ENCODE measurements around the gene SETD1A.

GRCh38 chr16:31010585-31011325 is 53.2 kb downstream of the SETD1A start, which contains the start of gene STX1B:
- TF ChIP-seq, protein P1, sequence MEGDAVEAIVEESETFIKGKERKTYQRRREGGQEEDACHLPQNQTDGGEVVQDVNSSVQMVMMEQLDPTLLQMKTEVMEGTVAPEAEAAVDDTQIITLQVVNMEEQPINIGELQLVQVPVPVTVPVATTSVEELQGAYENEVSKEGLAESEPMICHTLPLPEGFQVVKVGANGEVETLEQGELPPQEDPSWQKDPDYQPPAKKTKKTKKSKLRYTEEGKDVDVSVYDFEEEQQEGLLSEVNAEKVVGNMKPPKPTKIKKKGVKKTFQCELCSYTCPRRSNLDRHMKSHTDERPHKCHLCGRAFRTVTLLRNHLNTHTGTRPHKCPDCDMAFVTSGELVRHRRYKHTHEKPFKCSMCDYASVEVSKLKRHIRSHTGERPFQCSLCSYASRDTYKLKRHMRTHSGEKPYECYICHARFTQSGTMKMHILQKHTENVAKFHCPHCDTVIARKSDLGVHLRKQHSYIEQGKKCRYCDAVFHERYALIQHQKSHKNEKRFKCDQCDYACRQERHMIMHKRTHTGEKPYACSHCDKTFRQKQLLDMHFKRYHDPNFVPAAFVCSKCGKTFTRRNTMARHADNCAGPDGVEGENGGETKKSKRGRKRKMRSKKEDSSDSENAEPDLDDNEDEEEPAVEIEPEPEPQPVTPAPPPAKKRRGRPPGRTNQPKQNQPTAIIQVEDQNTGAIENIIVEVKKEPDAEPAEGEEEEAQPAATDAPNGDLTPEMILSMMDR (IDR thresholded peaks at IDR 0.05) = no peak
- TF ChIP-seq POLR2A (IDR thresholded peaks at IDR 0.05) = no peak

Measured in adrenal gland (tissue), 5 donors.